SU-DHL-6 (cell line): Measurements from ENCODE around the gene NFIA.

Experiments
- EZH2phosphoT487 ChIP-seq: fragments of 200-600 bp; sonication (generic), shearing (Covaris generic); conservative IDR thresholded peaks from 2 replicates; pipeline ENCODE4 v1.6.1; 2018; ENCODE audit warnings: mild to moderate bottlenecking, antibody characterized with exemption, low read length, moderate library complexity, mixed read lengths
- TF ChIP-seq, protein P1 (sequence below): fragments of 200-600 bp; sonication (generic); IDR thresholded peaks from one replicate; pipeline ENCODE4 v1.5.1; 2017; ENCODE audit warnings: antibody characterized with exemption, mild to moderate bottlenecking, low read length, moderate library complexity; ENCODE audit not compliant: insufficient read depth, poor library complexity, severe bottlenecking

DNA sequence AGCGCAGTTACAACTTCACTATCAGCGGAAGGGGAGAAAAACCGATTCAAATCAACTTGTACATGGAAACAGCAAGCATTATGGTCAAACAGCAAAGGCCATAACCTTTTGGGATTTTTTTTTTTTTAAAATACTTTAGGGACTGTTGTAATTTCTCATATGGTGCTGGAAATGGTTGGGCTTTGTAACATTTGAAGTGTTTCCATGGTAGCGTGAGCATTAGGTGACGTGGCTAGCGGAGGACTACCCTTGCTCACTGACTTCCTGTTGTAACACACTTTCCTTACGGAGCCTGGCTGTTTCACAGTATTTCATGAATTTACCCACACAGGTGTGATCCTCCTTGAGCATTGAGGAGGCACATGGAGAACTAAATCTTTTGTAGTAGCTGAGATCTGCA is 373.0 kb downstream of the NFIA start:
- TF ChIP-seq, protein P1, sequence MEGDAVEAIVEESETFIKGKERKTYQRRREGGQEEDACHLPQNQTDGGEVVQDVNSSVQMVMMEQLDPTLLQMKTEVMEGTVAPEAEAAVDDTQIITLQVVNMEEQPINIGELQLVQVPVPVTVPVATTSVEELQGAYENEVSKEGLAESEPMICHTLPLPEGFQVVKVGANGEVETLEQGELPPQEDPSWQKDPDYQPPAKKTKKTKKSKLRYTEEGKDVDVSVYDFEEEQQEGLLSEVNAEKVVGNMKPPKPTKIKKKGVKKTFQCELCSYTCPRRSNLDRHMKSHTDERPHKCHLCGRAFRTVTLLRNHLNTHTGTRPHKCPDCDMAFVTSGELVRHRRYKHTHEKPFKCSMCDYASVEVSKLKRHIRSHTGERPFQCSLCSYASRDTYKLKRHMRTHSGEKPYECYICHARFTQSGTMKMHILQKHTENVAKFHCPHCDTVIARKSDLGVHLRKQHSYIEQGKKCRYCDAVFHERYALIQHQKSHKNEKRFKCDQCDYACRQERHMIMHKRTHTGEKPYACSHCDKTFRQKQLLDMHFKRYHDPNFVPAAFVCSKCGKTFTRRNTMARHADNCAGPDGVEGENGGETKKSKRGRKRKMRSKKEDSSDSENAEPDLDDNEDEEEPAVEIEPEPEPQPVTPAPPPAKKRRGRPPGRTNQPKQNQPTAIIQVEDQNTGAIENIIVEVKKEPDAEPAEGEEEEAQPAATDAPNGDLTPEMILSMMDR, result no peak
- no peak for TF ChIP-seq EZH2phosphoT487
